K562 (cell line): Measurements from ENCODE around the gene DOCK8. TPM values are rescaled to one million over a fixed set of nuclear protein-coding genes. Genes with fewer than 3 reads are reported as not detected.

Experiments used
- ATAC-seq: fragments of 200-7000 bp; cut with Tn5 transposase; 3 replicates; pipeline ENCODE4 v1.9.1; 2020; ENCODE audit warnings: moderate library complexity
- BruUV-seq: library from RNA; stranded (reverse); fragments of 400-500 nt; replicated peaks from 2 replicates; lab custom pipeline; 2021; lab: Mats Ljungman, UMichigan
- CTCF ChIA-PET: fragments of 300-600 bp; formaldehyde crosslinking; extraction: SDS; loops from one replicate; lab custom pipeline; 2021; ENCODE audit warnings: low intra/inter-chr PET ratio; lab: Yijun Ruan, JAX
- POLR2A ChIA-PET: fragments of 300-600, 350-650 bp; sonication (Branson Sonifier 250); formaldehyde crosslinking; extraction: SDS; loops from one replicate; lab custom pipeline; 2021; ENCODE audit warnings: antibody characterized with exemption, inconsistent platforms; lab: Yijun Ruan, JAX
- DNase-seq, 4 experiments: peaks; one replicate each; pipeline versions ENCODE4 v3.0.0 to v3.0.0-alpha.2; 2011 to 2018; ENCODE audit warnings: low spot score in 3 of 4, mixed read lengths in 3 of 4; ENCODE audit errors: extremely low read depth in 1 of 4
- FAIRE-seq: peaks from 2 replicates; lab custom pipeline; 2011; peaks lifted over from hg19 to GRCh38; lab: Jason Lieb, UNC
- H2AFZ ChIP-seq: 2 replicates; pipeline ENCODE4 v1.6.0; 2011; ENCODE audit warnings: low read depth, low read length, control low read depth, inconsistent platforms
- H3K27ac ChIP-seq: fragments of 200-600 bp; 3 replicates; pipeline ENCODE4 v1.8.0; 2011; ENCODE audit warnings: low read depth, mild to moderate bottlenecking, control low read depth, inconsistent platforms, low read length, moderate library complexity, mixed read lengths; ENCODE audit errors: extremely low read depth
- H3K27me3 ChIP-seq, 2 experiments: fragments of 300-600 bp in 1 of 2; 2 replicates in 1 of 2; 3 replicates in 1 of 2; pipeline versions ENCODE4 v1.6.0 to v1.8.0; 2011; ENCODE audit warnings: inconsistent platforms in 2 of 2, low read length in 2 of 2, mild to moderate bottlenecking in 1 of 2, mixed read lengths in 1 of 2, moderate library complexity in 1 of 2; ENCODE audit not compliant: control insufficient read depth in 2 of 2, insufficient read depth in 2 of 2
- H3K36me3 ChIP-seq: fragments of 300-600 bp; 3 replicates; pipeline ENCODE4 v1.8.0; 2011; ENCODE audit warnings: mild to moderate bottlenecking, low read length, inconsistent platforms; ENCODE audit not compliant: control insufficient read depth, insufficient read depth
- H3K4me1 ChIP-seq, 2 experiments: fragments of 200-600 bp in 1 of 2; replicated peaks in 1 of 2; 2 replicates in 1 of 2; 3 replicates in 1 of 2; pipeline versions ENCODE4 v1.5.1 to v1.8.0; 2011; ENCODE audit warnings: inconsistent platforms in 2 of 2, low read length in 2 of 2, mild to moderate bottlenecking in 1 of 2, mixed read lengths in 1 of 2, moderate library complexity in 1 of 2; ENCODE audit not compliant: control insufficient read depth in 2 of 2, insufficient read depth in 2 of 2
- H3K4me2 ChIP-seq: 2 replicates; pipeline ENCODE4 v1.6.1; 2011; ENCODE audit warnings: low read length, control low read depth, inconsistent platforms, mixed read lengths; ENCODE audit not compliant: insufficient read depth
- H3K4me3 ChIP-seq: fragments of 200-600 bp; sonication (generic), shearing (Covaris generic); 2 replicates; pipeline ENCODE4 v1.5.1; 2016; ENCODE audit warnings: control low read depth, inconsistent platforms
- H3K79me2 ChIP-seq: fragments of 200-600 bp; 3 replicates; pipeline ENCODE4 v1.8.0; 2011; ENCODE audit warnings: low read length, inconsistent platforms; ENCODE audit not compliant: control insufficient read depth, insufficient read depth
- H3K9ac ChIP-seq, 2 experiments: 2 replicates each; pipeline versions ENCODE4 v1.6.0 to v1.6.1; 2011; ENCODE audit warnings: low read depth in 2 of 2, low read length in 2 of 2, control low read depth in 1 of 2, inconsistent platforms in 1 of 2, mild to moderate bottlenecking in 1 of 2, mixed read lengths in 1 of 2; ENCODE audit not compliant: insufficient read depth in 1 of 2
- H3K9me1 ChIP-seq: one replicate; pipeline ENCODE4 v1.6.0; 2011; ENCODE audit warnings: inconsistent platforms, mild to moderate bottlenecking, low read length, moderate library complexity; ENCODE audit not compliant: control insufficient read depth, insufficient read depth
- H3K9me3 ChIP-seq: replicated peaks from 2 replicates; pipeline ENCODE4 v1.5.1; 2011; ENCODE audit warnings: low read depth, low read length, inconsistent platforms; ENCODE audit not compliant: control insufficient read depth, insufficient read depth
- H4K20me1 ChIP-seq: replicated peaks from 2 replicates; pipeline ENCODE4 v1.6.1; 2011; ENCODE audit warnings: low read length, inconsistent platforms, mixed read lengths; ENCODE audit not compliant: control insufficient read depth, insufficient read depth
- BHLHE40 ChIP-seq: IDR thresholded peaks from 2 replicates; pipeline ENCODE4 v1.6.1; 2011; ENCODE audit warnings: low read length, improper control_type of control experiment
- CLOCK ChIP-seq: fragments of 250-450 bp; sonication (Bioruptor Pico); IDR thresholded peaks from 2 replicates; pipeline ENCODE4 v1.4.0; 2020; ENCODE audit warnings: mild to moderate bottlenecking, moderate library complexity, borderline replicate concordance
- CTCFL ChIP-seq: IDR thresholded peaks from 2 replicates; pipeline ENCODE4 v1.6.1; 2011; ENCODE audit warnings: borderline replicate concordance, low read depth, mild to moderate bottlenecking, moderate library complexity, low read length; ENCODE audit not compliant: insufficient read depth, poor library complexity, severe bottlenecking
- PTRF ChIP-seq: fragments of 450-650 bp; IDR thresholded peaks from 2 replicates; pipeline ENCODE4 v1.6.1; 2016; ENCODE audit warnings: mild to moderate bottlenecking, missing genetic modification characterization, missing compliant biosample characterization
- SRSF3 ChIP-seq: fragments of 200-400 bp; formaldehyde crosslinking; IDR thresholded peaks from 2 replicates; pipeline ENCODE4 v1.6.1; 2016; ENCODE audit warnings: mild to moderate bottlenecking, low read length, moderate library complexity; ENCODE audit not compliant: insufficient read depth
- ZNF197 ChIP-seq: fragments of 200-800 bp; sonication (Bioruptor generic); IDR thresholded peaks from 2 replicates; pipeline ENCODE4 v1.6.1; 2016; ENCODE audit warnings: low read depth, missing genetic modification characterization, missing compliant biosample characterization
- WGBS: fragments of 100-300 bp; shearing (Covaris generic); methylation state at CpG from one replicate; pipeline ENCODE4 v1.1.6; 2016; ENCODE audit warnings: low coverage, mixed read lengths; ENCODE audit not compliant: insufficient coverage; ENCODE audit errors: missing lambda C conversion rate; 5-methylcytosine and 5-hydroxymethylcytosine counted together
- in situ Hi-C: fragments of 300-500 bp; cut with MboI; formaldehyde crosslinking; loops from 4 replicates; pipeline ENCODE4 v1.15.0; 2018; ENCODE audit warnings: inconsistent platforms, mixed read lengths
- intact Hi-C: fragments of 100-400 bp; cut with micrococcal nuclease; formaldehyde crosslinking; loops from 2 replicates; pipeline ENCODE4 v1.14.2; 2022
- polyA plus RNA-seq, 8 experiments: library from polyadenylated mRNA; depleted of rRNA in 4 of 8; stranded (reverse) in 5 of 8; unstranded in 3 of 8; fragments of >200 nt; fragmentation: Nextera tagmentation in 2 of 8; fragmentation: Illumina TruSeq in 1 of 8; extraction: Ambion mirVana in 2 of 8; extraction: Trizol in 1 of 8; gene quantifications; 2 replicates each; pipeline versions ENCODE4 v1.2.1 to v1.2.3, GENCODE V29; 2011 to 2014; ENCODE audit warnings: inconsistent platforms in 1 of 8, missing spikeins in 1 of 8
- total RNA-seq, 7 experiments: library from RNA; depleted of rRNA in 6 of 7; stranded (reverse); fragments of >200 nt in 6 of 7; fragmentation: Illumina TruSeq in 2 of 7; extraction: Trizol in 2 of 7; gene quantifications; 2 replicates each; pipeline versions ENCODE4 v1.2.1 to v1.2.3, GENCODE V29; 2011 to 2021; ENCODE audit warnings: low replicate concordance in 1 of 7

The DOCK8 gene
- total and polyA plus RNA-seq, 9 of the 15 experiments (the other 6 are each of a cell fraction or from before 2014, with no cell fraction given): 14.4 to 53.8 (median 25.1) TPM

GRCh38 chr9:459491-460444, 245.1 kb downstream of the DOCK8 start:
- peaks cover 22% of the 10 kb centered on the region; the same call in 2 of the 3 replicates for H3K36me3 ChIP-seq
- H3K9ac ChIP-seq: no peak overlapping the region
- H3K4me2 ChIP-seq: no peak overlapping the region
- no peak for FAIRE-seq
- no peak overlapping the region for H3K27ac ChIP-seq
- DNase-seq: no peak
- intact Hi-C loops: no loop called here
- in situ Hi-C loops: no loop called here
- no peak for ATAC-seq
- H4K20me1 ChIP-seq: no peaks in the 10 kb centered on the region
- H3K9me3 ChIP-seq: no peaks in the 10 kb centered on the region
- POLR2A ChIA-PET: interaction anchor here (1.0 kb wide), 1 partner anchor 11 kb away, joined by 4 read pairs; no protein-coding TSS in a partner anchor
- no peaks in the 10 kb centered on the region for H3K27me3 ChIP-seq
- TF ChIP-seq SRSF3 (no peak), ZNF197 (no peak), CLOCK (CRISPR knock-in tag) (no peak), BHLHE40 (no peak), CTCFL (no peak), PTRF (tag) (no peak)
- TF ChIP-seq, all 486 proteins: peak for 0
- Histone ChIP-seq H3K4me3 (no peak overlapping the region), H3K4me1 (no peaks in the 10 kb centered on the region), H3K79me2 (no peaks in the 10 kb centered on the region), H3K9me1 (no peaks in the 10 kb centered on the region), H2AFZ (no peak overlapping the region)
- 61% methylated on average over 4 of the region's 4 CpGs for WGBS
- CTCF ChIA-PET: no interaction called here
- no TSS peak for BruUV-seq
